ENCODE measurements around the gene METTL1.
"Not testable (repeated sequence)": the region's sequence is repeated elsewhere in the genome, so short reads cannot be mapped to it uniquely, and the experiment has no call there.

METTL1 gene

DNA sequence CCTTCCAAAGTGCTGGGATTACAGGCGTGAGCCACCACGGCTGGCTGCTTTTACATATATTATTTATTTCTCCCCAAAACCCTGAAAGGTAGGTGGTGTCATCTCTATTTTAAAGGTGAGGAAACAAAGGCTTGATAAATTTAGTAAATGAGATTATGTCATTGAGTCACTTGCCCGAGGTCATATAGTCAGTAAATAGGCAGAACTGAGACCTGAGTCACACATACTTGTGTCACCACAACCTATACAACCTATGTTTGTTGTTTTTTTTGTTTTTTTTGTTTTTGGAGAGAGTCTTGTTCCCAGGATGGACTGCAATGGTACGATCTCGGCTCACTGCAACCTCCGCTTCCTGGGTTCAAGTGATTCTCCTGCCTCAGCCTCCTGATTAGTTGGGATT, 23.4 kb upstream of the METTL1 start:
- no peak for DNase-seq

DNA sequence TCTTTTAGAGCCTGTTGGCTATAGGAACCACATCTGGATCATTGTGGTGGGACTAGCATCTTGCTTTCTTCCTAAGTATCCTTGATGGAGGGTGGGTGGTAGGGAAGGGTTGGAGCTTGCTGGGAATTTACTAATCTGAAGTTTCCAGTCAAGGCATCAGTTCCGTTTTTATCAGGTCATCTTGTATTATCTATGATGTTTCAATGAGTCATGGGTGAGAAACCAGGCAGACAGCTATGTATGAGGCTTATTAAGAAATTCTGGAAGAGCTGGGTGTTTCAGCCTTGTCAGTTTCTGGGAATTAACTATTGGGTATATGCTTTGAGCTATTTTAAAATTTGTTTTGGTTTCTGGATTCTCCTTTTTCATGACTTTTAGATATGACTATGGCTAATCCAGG, 22.0 kb upstream of the METTL1 start:
- DNase-seq: no peak

DNA sequence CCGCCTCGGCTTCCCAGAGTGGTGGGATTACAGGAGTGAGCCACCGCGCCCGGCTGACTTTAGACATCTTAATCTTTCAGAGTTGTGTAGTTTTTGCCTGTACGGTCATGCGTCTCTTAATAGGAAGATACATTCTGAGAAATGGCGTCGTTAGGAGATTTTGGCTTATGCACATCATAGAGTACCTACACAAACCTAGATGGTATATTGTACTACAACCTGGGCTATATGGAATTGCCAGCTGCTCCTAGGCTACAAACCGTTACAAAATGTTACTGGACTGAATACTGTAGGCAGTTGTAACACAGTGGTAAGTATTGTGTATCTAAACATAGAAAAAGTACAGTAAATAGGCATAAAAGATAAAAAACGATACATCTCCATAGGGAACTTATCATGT, 12.0 kb upstream of the METTL1 start:
- DNase-seq: no peak

DNA sequence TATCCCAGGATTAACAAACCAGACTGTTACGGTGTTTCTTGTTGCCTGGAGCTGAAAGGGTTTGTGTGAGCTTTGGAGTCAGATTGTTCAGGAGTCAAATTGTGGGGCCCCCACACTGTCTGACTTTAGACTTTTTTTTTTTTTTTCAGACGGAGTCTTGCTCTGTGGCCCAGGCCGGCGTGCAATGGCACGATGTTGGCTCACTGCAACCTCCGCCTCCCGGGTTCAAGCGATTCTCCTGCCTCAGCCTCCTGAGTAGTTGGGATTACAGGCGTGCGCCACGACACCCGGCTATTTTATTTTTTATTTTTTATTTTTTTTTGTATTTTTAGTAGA, 11.5 kb upstream of the METTL1 start:
- DNase-seq: no peak

DNA sequence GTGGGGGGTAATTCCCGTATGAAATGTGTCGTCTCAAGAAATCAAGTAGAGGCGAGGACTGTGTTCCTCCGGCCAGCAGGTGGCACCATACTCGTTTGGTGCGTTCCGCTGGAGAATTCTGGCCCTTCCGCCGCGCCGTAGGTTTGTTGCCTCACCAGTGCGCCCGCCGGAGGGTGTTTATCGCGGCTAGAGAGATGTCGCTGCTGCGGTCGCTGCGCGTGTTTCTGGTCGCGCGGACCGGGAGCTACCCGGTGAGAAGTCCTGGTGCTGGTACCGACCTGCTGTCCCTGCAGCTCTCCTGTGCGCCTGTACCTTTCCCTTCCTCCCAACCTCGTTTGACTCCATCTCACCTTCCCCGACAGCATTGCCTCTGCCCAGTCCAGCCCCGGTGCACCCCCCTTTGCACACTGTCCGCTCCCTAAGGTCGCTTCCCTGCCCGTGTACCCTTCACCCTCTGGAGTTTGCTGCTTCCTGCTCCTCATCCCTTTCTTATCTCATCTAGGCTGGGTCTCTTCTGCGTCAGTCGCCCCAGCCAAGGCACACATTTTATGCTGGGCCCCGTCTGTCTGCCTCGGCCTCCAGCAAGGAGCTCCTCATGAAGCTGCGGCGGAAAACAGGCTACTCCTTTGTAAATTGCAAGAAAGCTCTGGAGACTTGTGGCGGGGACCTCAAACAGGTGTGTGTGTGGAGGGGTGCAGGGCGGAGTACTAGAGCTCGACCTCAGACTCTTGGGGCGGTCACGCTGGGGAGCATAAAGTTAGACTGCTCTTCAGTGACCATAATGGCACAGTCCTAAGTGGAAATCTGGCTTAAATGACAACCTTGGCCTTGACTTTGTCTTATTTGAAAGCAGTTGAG, 10.9 kb upstream of the METTL1 start, which contains the start of gene TSFM:
Gene TSFM (plus strand): TSS at position 180 of the 858 bp plus-strand sequence. CDS start 15 bp downstream, at position 195.
- DNase-seq: peak; percentile 90 to 93

DNA sequence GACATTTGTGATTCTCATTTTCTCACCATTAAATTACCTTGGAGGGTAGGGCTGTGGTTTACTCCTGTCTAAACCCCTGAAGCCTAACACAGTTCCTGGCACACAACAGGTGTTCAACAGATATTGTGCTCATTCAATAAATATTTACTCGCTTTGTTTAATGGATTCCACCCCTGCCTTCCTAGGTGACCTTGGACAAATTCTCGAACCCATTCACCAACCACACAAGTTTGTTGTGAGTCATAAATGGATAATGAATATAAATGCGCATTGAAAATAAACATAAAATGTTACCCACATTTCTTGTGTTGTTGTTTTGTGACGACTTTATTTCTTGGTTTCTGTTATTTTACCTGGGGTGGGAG, 10.3 kb upstream of the METTL1 start:
- DNase-seq: no peak

DNA sequence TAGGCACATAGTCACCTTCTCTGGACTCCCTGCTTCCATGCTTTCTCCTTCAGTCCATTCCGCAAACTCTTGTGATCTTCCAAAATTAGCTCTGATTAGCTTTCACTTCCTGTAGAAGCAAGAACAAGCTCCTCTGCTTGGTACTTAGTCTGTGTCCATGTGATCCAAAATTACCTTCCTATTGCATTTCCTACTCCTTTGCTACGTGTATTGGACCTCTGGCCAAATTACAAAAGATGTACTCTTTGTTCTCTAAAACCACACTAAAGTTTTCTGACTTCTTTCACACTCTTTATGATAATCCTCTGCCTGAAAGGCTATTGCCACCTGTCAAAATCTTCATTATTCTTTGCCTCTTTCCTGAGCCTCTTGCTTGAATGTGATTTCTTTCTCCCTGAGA, 9.9 kb upstream of the METTL1 start:
- no peak for DNase-seq

DNA sequence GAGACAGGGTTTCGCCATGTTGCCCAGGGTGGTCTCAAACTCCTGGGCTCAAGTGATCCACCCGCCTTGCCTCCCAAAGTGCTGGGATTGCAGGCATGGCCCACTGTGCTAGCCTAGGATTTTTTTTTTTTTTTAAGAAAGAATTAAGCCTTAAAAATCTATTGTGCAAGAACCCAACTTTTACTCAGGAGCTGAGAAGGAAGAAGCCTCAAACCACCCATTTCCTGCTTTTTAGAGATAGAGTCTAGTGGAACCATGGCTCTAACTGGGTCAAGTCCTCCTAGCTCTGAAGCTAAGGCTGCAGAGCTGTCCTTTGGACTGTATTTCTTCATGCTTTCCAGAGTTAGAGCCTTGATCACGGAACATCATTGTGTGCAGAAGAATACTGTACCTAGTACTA, 9.3 kb upstream of the METTL1 start:
- DNase-seq: no peak

DNA sequence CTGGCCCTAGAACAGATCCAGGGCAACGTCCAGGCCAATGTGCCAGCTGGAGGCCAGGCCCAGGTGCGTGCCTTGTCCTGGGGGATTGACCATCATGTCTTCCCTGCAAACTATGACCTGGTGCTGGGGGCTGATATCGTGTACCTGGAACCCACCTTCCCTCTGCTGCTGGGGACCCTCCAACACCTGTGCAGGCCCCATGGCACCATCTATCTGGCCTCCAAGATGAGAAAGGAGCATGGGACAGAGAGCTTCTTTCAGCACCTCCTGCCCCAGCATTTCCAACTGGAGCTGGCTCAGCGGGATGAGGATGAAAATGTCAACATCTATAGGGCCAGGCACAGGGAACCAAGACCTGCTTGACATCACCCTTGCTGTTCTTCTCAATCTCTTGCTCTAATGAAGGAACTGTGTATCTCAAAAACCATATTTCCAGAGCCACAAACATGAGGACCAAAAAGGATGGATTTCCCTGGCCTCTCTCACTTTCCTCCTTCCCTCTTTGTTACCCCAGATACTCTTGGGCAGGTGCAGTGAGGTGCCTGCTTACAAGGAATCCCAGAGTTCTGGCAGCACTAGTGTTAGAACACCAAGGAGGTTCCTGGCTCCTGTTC, 8.5 kb upstream of the METTL1 start:
- no peak for DNase-seq

DNA sequence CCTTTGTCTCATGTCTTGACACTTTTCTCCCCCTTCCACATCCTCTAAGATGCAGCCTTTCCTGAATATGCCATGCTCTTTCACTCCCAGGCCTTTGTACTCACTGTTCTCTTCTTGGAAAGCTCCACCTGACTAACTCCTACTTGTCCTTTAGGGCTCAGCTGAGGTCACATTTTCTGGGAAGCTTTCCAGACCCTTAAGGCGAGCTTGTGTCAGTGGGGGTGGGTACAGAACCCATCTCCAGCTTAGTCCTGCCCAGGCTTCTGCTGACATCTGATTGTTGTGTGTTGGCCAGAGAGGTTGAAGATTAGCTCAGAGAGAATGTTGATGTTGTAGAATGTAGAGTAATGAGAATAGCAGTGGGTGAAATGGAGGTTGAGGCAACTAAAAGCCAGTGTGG, 7.8 kb upstream of the METTL1 start:
- no peak for DNase-seq

DNA sequence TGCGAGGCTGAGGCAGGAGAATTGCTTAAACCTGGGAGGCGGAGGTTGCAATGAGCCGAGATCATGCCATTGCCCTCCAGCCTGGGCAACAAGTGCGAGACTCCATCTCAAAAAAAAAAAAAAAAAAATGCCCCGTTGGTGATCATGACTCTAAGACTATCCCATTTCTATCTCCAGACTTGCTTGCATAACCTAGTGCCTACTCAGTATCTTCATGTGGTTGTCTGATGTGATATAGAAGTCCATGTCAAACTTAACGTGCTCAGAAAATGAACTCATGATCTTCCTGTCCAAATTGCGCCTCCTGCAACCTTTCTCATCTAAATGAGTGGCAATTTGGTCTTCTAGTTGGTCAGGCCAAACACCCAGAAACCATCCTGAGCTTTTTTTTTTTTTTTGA, 6.0 kb upstream of the METTL1 start:
- DNase-seq: no peak

DNA sequence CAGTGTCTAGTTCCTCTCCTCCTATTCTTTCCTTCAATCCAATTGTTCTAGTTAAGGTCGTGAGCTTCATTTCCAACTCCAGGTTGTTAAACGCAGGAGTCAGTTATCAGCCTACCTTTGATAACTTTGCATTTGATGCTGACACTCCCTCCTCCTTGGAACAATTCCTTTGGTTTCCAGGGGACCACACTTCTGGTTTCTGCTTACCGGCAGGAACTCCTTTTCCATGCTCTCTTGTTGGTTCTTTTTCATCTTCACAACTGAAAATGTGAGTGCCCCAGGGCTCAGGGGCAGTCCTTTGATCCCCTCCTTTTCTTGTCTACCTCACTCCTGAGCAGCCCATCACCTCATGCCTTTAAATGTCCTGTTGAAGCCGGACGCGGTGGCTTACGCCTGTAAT, 5.5 kb upstream of the METTL1 start:
- DNase-seq: no peak

DNA sequence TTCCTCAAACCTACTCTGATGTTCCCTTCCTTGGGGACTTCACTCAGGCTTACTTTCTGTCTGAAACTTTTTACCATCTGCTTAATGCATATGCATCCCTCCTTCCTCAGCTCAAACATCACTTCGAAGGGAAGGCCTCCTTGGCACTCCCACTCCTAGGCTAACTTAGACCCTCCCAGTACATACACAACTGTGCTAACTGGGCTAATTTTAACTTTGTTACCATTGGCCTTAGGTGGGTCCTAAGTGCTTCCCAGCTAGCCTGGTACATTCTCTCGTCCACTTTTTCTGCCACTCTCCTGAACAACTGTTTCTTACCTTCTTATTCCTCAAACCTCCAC, 4.3 kb upstream of the METTL1 start:
- DNase-seq: no peak

DNA sequence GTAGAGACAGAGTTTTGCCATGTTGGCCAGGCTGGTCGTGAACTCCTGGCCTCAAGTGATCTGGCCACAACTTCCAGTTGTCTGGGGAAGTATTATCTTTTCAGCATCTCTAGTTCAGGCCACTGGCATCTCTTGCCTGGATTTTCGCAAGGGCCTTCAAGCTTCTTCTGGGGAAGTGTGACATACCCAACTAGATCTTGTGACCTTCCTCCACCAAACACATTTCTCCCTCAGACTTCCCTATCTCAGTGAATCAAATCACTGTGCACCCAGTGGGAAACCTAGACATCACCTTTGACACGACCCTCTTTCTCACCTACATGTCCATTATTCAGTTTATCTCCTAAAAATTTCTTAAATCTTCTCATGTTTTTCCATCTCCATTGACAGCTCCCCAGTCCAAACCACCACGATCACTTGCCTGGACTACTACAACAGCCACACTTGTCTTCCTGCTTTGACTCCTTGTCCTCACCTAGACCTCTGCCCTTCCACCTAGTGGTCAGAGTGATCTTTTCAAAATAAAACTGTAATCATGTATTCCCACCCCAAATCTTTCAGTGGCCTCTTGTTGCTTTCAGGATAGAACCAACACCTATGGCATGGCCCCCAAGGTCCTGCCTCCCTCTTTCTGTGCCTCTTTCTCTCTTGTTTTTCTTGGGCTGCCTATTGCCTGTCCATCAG, 3.8 kb upstream of the METTL1 start:
- no peak for DNase-seq

DNA sequence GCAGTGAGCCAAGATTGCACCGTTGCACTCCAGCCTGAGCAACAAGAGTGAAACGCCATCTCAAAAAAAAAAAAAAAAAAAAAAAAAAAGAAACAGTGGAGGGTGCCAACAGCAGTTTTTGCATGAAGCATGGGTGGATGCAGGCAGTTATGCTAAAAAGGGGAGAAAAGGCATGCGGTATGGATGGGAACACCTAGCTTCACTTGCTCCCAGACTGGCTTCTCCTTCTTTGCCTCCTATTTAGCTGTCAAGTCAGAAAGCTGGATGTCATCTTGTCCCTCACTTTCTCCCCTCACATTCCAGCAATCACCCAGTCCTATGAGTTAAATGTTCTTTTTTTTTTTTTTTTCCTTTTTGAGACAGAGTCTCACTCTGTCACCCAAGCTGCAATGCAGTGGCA, 3.1 kb upstream of the METTL1 start:
- no peak for DNase-seq

DNA sequence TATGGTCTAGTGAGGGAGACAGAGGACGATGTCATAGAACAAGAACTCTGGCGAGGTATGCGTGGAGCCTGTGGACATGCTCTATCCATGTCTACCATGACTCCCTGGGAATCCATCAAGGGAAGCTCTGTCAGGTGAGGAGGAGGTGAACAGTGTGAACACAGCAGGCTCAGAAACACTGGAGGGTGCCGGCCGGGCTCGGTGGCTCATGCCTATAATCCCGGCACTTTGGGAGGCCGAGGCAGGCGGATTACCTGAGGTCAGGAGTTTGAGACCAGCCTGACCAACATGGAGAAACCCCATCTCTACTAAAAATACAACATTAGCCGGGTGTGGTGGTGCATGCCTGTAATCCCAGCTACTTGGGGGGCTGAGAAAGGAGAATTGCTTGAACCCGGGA, 2.7 kb upstream of the METTL1 start:
- not testable (repeated sequence) for DNase-seq

DNA sequence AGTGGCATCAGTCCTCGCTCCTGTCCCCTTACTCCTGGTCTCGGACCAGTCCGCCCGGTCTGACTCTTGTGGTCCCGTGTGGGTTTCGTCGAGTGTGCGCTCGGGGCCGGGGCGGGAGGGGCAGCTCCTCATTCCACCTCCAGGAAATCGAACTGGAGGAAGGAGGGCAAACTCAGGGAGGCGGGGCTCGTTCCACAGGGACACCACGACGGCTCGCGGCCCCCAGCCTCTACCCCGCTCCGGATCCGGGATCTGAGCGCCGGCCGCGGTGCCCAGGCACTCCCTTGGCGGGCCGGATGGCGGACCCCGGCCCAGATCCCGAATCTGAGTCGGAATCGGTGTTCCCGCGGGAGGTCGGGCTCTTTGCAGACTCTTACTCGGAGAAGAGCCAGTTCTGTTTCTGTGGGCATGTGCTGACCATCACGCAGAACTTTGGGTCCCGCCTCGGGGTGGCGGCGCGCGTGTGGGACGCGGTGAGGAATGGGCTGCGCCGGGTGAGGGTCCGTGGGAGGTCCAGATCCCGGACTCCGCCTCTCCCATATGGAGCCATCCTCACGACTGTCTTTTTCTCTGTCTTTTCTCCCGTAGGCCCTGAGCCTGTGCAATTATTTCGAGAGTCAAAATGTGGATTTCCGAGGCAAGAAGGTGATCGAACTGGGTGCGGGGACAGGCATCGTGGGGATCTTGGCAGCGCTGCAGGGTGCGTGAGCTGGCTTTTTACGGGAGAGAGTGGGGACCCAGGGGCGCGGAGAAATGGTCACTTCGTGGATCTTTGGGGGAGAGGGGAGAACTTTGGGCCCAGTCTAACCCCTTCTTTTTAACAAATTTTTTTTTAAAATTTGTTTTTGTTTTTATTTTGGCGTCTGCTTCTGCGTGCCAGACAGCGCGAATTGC, 771 bp upstream of the METTL1 start, which contains the start of gene EEF1AKMT3:
Gene EEF1AKMT3 (plus strand): TSS at position 186 of the 894 bp plus-strand sequence. CDS start 111 bp downstream, at position 297.
- DNase-seq: no peak

DNA sequence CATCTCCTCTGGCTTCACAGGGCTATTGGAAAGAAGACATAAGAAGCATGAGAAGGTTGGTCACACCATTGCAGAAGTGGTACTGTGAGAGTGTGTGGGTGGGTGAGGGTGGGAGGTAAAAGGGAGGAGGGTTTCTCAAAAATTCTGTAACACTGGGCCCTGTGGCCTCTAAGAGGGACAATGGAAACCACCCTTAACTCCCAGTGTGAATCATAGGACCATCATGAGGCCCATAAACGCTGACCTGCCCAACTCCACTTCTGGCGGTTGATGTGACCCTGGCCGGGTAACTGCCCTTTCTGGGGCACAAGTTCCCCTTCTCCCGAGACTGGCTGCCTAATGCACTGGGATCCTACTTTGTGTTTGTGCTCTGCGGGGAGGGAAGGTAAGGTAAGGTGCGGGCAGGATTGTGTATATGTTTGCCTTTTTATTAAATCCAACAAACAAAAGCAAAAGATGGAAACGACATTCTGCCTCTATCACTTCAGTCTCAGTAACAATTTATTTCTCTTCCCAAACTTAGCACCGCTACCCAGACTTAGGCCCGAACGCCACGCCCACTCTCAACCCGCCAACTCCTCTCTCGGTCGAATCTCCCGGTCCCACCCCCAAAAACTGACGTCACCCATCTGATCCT, 551 bp downstream of the METTL1 start:
- peak in 1 of 2 experiments; percentile 86 for DNase-seq

DNA sequence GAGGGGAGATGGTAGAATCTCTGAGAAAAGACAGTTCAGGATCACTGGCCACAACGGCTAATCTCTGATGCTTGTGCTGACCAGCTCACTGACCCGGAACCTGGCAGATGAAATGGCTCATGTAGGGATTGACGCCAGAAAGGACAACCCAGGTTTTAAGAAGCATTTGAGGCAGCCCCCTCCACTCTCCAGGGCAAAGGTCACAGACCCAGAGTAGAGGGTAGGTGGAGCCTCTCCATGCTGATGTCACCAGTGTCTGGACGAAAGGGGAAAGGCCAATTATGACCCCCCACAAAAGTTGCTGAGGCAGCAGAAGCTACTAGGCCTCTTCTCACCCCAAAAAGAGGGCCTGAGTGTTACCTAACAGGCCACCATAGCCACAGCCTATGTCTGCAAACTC, 1.2 kb downstream of the METTL1 start:
- no peak for DNase-seq

DNA sequence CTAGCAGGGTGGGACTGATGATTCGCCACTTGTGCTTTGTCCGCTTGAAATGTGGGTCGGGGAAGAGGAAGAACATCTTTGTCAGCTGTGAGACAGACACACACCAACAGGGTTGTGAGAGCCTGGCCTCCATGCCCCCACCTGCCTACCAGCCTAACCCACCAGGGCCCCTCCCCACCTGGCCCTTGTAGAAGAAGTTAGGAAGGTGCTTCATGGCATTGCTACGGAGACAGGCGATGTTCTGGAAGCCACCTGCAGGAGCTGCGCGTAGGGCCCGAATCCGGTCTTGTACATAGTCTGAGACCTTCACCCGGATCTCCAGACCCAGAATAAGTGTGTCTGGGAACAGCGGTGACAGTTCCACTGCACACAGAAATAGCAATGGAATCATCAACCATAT, 2.3 kb downstream of the METTL1 start:
- no peak for DNase-seq

DNA sequence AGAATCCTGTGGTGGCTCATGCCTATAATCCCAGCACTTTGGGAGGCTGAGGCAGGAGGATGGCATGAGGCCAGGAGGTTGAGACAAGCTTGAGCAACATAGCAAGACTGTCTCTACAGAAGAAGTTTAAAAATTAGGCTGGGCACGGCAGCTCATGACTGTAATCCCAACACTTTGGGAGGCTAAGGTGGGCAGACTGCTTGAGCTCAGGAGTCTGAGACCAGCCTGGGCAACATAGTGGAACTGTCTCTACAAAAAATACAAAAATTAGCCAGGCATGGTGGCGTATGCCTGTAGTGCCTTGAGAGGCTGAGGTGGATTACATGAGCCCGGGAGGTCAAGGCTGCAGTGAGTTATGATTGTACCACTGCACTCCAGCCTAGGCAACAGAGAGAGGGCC, 4.0 kb downstream of the METTL1 start:
- DNase-seq: no peak

DNA sequence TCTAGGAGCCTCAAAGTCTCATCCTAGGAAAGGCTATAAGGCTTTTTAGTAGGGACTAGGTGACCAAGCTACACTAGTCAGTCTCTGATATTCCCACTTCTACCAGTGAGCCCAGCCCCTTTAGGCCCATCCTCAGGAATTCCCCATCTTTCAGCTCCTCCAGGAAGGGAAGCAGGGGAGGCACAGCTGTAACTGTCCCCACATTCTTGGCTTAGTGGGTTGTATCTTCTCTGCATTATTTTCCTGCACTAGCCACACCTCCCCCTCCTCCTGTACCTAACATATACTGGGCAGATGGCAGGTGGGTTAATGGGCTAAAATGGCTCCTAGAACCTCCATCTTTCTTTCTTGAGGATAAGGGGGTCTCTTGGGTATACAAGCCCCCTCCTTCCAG, 4.6 kb downstream of the METTL1 start:
- no peak for DNase-seq

All from NCI-H187 (cell line).